Keratinocyte (primary cell): ENCODE data around the gene CDON. TPM values are rescaled to one million over a fixed set of nuclear protein-coding genes. Genes with fewer than 3 reads are reported as not detected.

Experiments
- DNase-seq: peaks from one replicate; pipeline ENCODE4 v3.0.0-alpha.2; 2011; ENCODE audit warnings: low read depth, missing footprints, low spot score
- FAIRE-seq: peaks from 2 replicates; lab custom pipeline; 2011; peaks lifted over from hg19 to GRCh38; lab: Jason Lieb, UNC
- H2AFZ ChIP-seq: 2 replicates; pipeline ENCODE4 v1.6.0; 2012; ENCODE audit warnings: low read length, control low read depth, inconsistent platforms; ENCODE audit not compliant: control insufficient read depth
- H3K27ac ChIP-seq: 2 replicates; pipeline ENCODE4 v1.5.1; 2011; ENCODE audit warnings: low read length; ENCODE audit not compliant: control insufficient read depth, insufficient read depth
- H3K27me3 ChIP-seq: 3 replicates; pipeline ENCODE4 v1.6.0; 2011; ENCODE audit warnings: low read length; ENCODE audit not compliant: control insufficient read depth, insufficient read depth; ENCODE audit errors: extremely low read depth
- H3K36me3 ChIP-seq, 2 experiments: 2 replicates in 1 of 2; 3 replicates in 1 of 2; pipeline ENCODE4 v1.5.1; 2011; ENCODE audit warnings: low read length in 2 of 2, mild to moderate bottlenecking in 1 of 2; ENCODE audit not compliant: control insufficient read depth in 2 of 2, insufficient read depth in 2 of 2; ENCODE audit errors: extremely low read depth in 1 of 2
- H3K4me1 ChIP-seq: 3 replicates; pipeline ENCODE4 v1.5.1; 2011; ENCODE audit warnings: low read length; ENCODE audit not compliant: control insufficient read depth, insufficient read depth; ENCODE audit errors: extremely low read depth
- H3K4me2 ChIP-seq: 3 replicates; pipeline ENCODE4 v1.6.0; 2011; ENCODE audit warnings: low read depth, low read length; ENCODE audit not compliant: control insufficient read depth, insufficient read depth; ENCODE audit errors: extremely low read depth
- H3K4me3 ChIP-seq, 3 experiments: fragments of 200-600 bp in 1 of 3; sonication (generic) in 1 of 3; 2 replicates in 2 of 3; 3 replicates in 1 of 3; pipeline ENCODE4 v1.5.1; 2011 to 2016; ENCODE audit warnings: low read length in 3 of 3, mild to moderate bottlenecking in 3 of 3, control low read depth in 2 of 3, inconsistent platforms in 1 of 3, low read depth in 1 of 3, mixed read lengths in 1 of 3, mixed run types in 1 of 3, moderate library complexity in 1 of 3; ENCODE audit not compliant: control insufficient read depth in 2 of 3, insufficient read depth in 2 of 3; ENCODE audit errors: extremely low read depth in 1 of 3
- H3K79me2 ChIP-seq: 2 replicates; pipeline ENCODE4 v1.6.0; 2012; ENCODE audit warnings: low read length; ENCODE audit not compliant: control insufficient read depth, insufficient read depth
- H3K9ac ChIP-seq: 3 replicates; pipeline ENCODE4 v1.6.0; 2011; ENCODE audit warnings: low read length; ENCODE audit not compliant: control insufficient read depth, insufficient read depth; ENCODE audit errors: extremely low read depth
- H3K9me1 ChIP-seq: 3 replicates; pipeline ENCODE4 v1.6.0; 2011; ENCODE audit warnings: low read length; ENCODE audit not compliant: control insufficient read depth, insufficient read depth; ENCODE audit errors: extremely low read depth
- H3K9me3 ChIP-seq: 2 replicates; pipeline ENCODE4 v1.5.1; 2012; ENCODE audit warnings: low read depth, low read length; ENCODE audit not compliant: control insufficient read depth
- H4K20me1 ChIP-seq: 3 replicates; pipeline ENCODE4 v1.6.0; 2011; ENCODE audit warnings: low read length; ENCODE audit not compliant: control insufficient read depth, insufficient read depth; ENCODE audit errors: extremely low read depth
- CTCF ChIP-seq, 3 experiments: IDR thresholded peaks in 1 of 3; conservative IDR thresholded peaks in 1 of 3; optimal IDR thresholded peaks in 1 of 3; 2 replicates in 2 of 3; 3 replicates in 1 of 3; pipeline versions ENCODE3 to v1.5.1; 2011; ENCODE audit warnings: low read length in 3 of 3, mild to moderate bottlenecking in 3 of 3, moderate library complexity in 2 of 3, control low read depth in 1 of 3, inconsistent platforms in 1 of 3; ENCODE audit not compliant: insufficient read depth in 2 of 3; ENCODE audit errors: extremely low read depth in 1 of 3
- EZH2 ChIP-seq: IDR thresholded peaks from one replicate; pipeline ENCODE4 v1.6.1; 2012; ENCODE audit warnings: inconsistent platforms, mild to moderate bottlenecking, low read length, moderate library complexity
- dilution Hi-C: fragments of 300-500 bp; cut with MboI; formaldehyde crosslinking; loops from one replicate; pipeline ENCODE4 v1.7.0; 2020; ENCODE audit warnings: low sequenced_read_pairs; ENCODE audit not compliant: extremely low pct_ligation_motif_present
- polyA plus RNA-seq, 5 experiments: library from polyadenylated mRNA; depleted of rRNA in 3 of 5; stranded (reverse) in 3 of 5; stranded (forward) in 1 of 5; unstranded in 1 of 5; fragments of >200 nt; gene quantifications; 1 replicate in 1 of 5; 2 replicates in 3 of 5; 3 replicates in 1 of 5; pipeline versions ENCODE4 v1.2.1 to v1.2.3, GENCODE V29; 2011 to 2012; ENCODE audit warnings: missing spikeins in 2 of 5, low read depth in 1 of 5, low replicate concordance in 1 of 5

The CDON gene
- polyA plus RNA-seq, 1 donor (not counting 4 experiments of a cell fraction or from before 2014, with no cell fraction given), result 1.0 TPM

GRCh38 chr11:126098204-126098769, 35.6 kb upstream of the CDON start:
- Histone ChIP-seq H3K4me2 (no peak overlapping the region), H3K27me3 (no peaks in the 10 kb centered on the region), H3K9ac (no peak overlapping the region), H3K4me3 (no peak overlapping the region), H3K27ac (no peak overlapping the region), H3K36me3 (no peaks in the 10 kb centered on the region), H3K9me3 (no peaks in the 10 kb centered on the region), H4K20me1 (no peaks in the 10 kb centered on the region), H3K79me2 (no peaks in the 10 kb centered on the region), H3K9me1 (no peaks in the 10 kb centered on the region), H2AFZ (no peak overlapping the region), H3K4me1 (no peaks in the 10 kb centered on the region)
- dilution Hi-C loops, result no loop called here
- TF ChIP-seq CTCF (optimal IDR thresholded peaks at IDR 0.05 in 1 of 3, IDR thresholded peaks at IDR 0.05 in 1 of 3, conservative IDR thresholded peaks at IDR 0.05 in 1 of 3; ENCODE audit: extremely low read depth in 1 of 3, insufficient read depth in 2 of 3, low read length in 3 of 3) (no peak), EZH2 (no peak)
- FAIRE-seq, result no peak
- DNase-seq, result no peak

GRCh38 chr11:126095745-126096144, 33.1 kb upstream of the CDON start:
- no peak for FAIRE-seq
- Histone ChIP-seq H3K27me3 (no peaks in the 10 kb centered on the region), H3K9me1 (no peaks in the 10 kb centered on the region)

More at GRCh38 chr11:126095745-126096144, 33.1 kb upstream of the CDON start:
- Histone ChIP-seq H3K36me3 (no peaks in the 10 kb centered on the region), H3K4me2 (no peak overlapping the region), H3K27ac (no peak overlapping the region), H3K79me2 (no peaks in the 10 kb centered on the region), H3K9ac (no peak overlapping the region), H3K4me1 (no peaks in the 10 kb centered on the region), H3K4me3 (no peak overlapping the region), H4K20me1 (no peaks in the 10 kb centered on the region), H3K9me3 (no peaks in the 10 kb centered on the region), H2AFZ (no peak overlapping the region)
- dilution Hi-C loops, result no loop called here
- no peak for DNase-seq
- no peak for TF ChIP-seq EZH2
- no peak for TF ChIP-seq CTCF (optimal IDR thresholded peaks at IDR 0.05 in 1 of 3, IDR thresholded peaks at IDR 0.05 in 1 of 3, conservative IDR thresholded peaks at IDR 0.05 in 1 of 3; ENCODE audit: extremely low read depth in 1 of 3, insufficient read depth in 2 of 3, low read length in 3 of 3)
